ENCODE measurements around the gene CSMD2.

Gene CSMD2

GRCh38 chr1:33719771-33720670 is 445.0 kb downstream of the CSMD2 start:
- H2BK120ac ChIP-seq (ENCODE audit: low read depth, low read length) = no peak overlapping the region
- WGBS = 65% methylated on average over 7 of the region's 8 CpGs
- no peaks in the 10 kb centered on the region for H3K9me3 ChIP-seq (ENCODE audit: control insufficient read depth, low read length)
- no peak overlapping the region for H2BK5ac ChIP-seq (ENCODE audit: low read depth, low read length, poor library complexity, severe bottlenecking)
- no peak overlapping the region for H3K9ac ChIP-seq (ENCODE audit: low read length)
- no peak overlapping the region for H2AK5ac ChIP-seq (ENCODE audit: low read length, severe bottlenecking)
- no peak overlapping the region for H4K91ac ChIP-seq (ENCODE audit: low read length)
- H3K79me1 ChIP-seq (replicated peaks; ENCODE audit: low read length, poor library complexity, severe bottlenecking) = no peaks in the 10 kb centered on the region
- H3K27me3 ChIP-seq (ENCODE audit: control insufficient read depth in 1 of 2, insufficient read depth in 1 of 2, low read length in 2 of 2) = no peaks in the 10 kb centered on the region
- H3K4me2 ChIP-seq (ENCODE audit: low read length, poor library complexity, severe bottlenecking) = no peak overlapping the region
- DNase-seq = no peak
- H3K36me3 ChIP-seq (ENCODE audit: control insufficient read depth in 1 of 2, insufficient read depth in 2 of 2, low read depth in 1 of 2, low read length in 2 of 2) = peaks cover 0 to 39% of the 10 kb centered on the region in 2 experiments
- no peak overlapping the region for H3K18ac ChIP-seq (ENCODE audit: low read depth in 1 of 2, low read length in 2 of 2)
- H3K23ac ChIP-seq (ENCODE audit: low read length in 2 of 2) = no peak overlapping the region
- H3K27ac ChIP-seq (ENCODE audit: low read length, poor library complexity, severe bottlenecking) = no peak overlapping the region
- H3K4ac ChIP-seq (ENCODE audit: low read depth in 1 of 2, low read length in 2 of 2) = no peak overlapping the region
- no peak overlapping the region for H2BK12ac ChIP-seq (ENCODE audit: low read length in 2 of 2)
- H2AFZ ChIP-seq (ENCODE audit: low read depth, low read length) = no peak overlapping the region
- no peaks in the 10 kb centered on the region for H3K4me1 ChIP-seq (ENCODE audit: control insufficient read depth, insufficient read depth, low read depth, low read length)
- no peak overlapping the region for H3K4me3 ChIP-seq (ENCODE audit: insufficient read depth in 1 of 2, low read depth in 1 of 2, low read length in 2 of 2)
- no peak overlapping the region for H2BK15ac ChIP-seq (ENCODE audit: low read depth, poor library complexity, severe bottlenecking)
- H3K14ac ChIP-seq (ENCODE audit: low read length in 2 of 2) = no peak overlapping the region
- H4K8ac ChIP-seq (ENCODE audit: low read length) = no peak overlapping the region

GRCh38 chr1:33719326-33719725 is 445.7 kb downstream of the CSMD2 start:
- H3K27me3 ChIP-seq (ENCODE audit: control insufficient read depth in 1 of 2, insufficient read depth in 1 of 2, low read length in 2 of 2) = no peaks in the 10 kb centered on the region
- no peak overlapping the region for H2AK5ac ChIP-seq (ENCODE audit: low read length, severe bottlenecking)
- no peak overlapping the region for H3K23ac ChIP-seq (ENCODE audit: low read length in 2 of 2)
- no peak overlapping the region for H4K8ac ChIP-seq (ENCODE audit: low read length)
- no peak overlapping the region for H3K14ac ChIP-seq (ENCODE audit: low read length in 2 of 2)
- H3K79me1 ChIP-seq (replicated peaks; ENCODE audit: low read length, poor library complexity, severe bottlenecking) = no peaks in the 10 kb centered on the region
- no peaks in the 10 kb centered on the region for H3K4me1 ChIP-seq (ENCODE audit: control insufficient read depth, insufficient read depth, low read depth, low read length)
- no peak overlapping the region for H3K4me2 ChIP-seq (ENCODE audit: low read length, poor library complexity, severe bottlenecking)
- H4K91ac ChIP-seq (ENCODE audit: low read length) = no peak overlapping the region
- H2AFZ ChIP-seq (ENCODE audit: low read depth, low read length) = no peak overlapping the region
- no peak overlapping the region for H3K27ac ChIP-seq (ENCODE audit: low read length, poor library complexity, severe bottlenecking)
- H2BK120ac ChIP-seq (ENCODE audit: low read depth, low read length) = no peak overlapping the region
- H2BK15ac ChIP-seq (ENCODE audit: low read depth, poor library complexity, severe bottlenecking) = no peak overlapping the region
- peaks cover 0 to 39% of the 10 kb centered on the region in 2 experiments for H3K36me3 ChIP-seq (ENCODE audit: control insufficient read depth in 1 of 2, insufficient read depth in 2 of 2, low read depth in 1 of 2, low read length in 2 of 2)
- no peak overlapping the region for H3K4ac ChIP-seq (ENCODE audit: low read depth in 1 of 2, low read length in 2 of 2)
- no peak overlapping the region for H2BK5ac ChIP-seq (ENCODE audit: low read depth, low read length, poor library complexity, severe bottlenecking)
- no peak for DNase-seq
- no peak overlapping the region for H3K18ac ChIP-seq (ENCODE audit: low read depth in 1 of 2, low read length in 2 of 2)
- 87% methylated on average over 3 of the region's 4 CpGs for WGBS
- H3K4me3 ChIP-seq (ENCODE audit: insufficient read depth in 1 of 2, low read depth in 1 of 2, low read length in 2 of 2) = no peak overlapping the region
- no peaks in the 10 kb centered on the region for H3K9me3 ChIP-seq (ENCODE audit: control insufficient read depth, low read length)
- H3K9ac ChIP-seq (ENCODE audit: low read length) = no peak overlapping the region
- H2BK12ac ChIP-seq (ENCODE audit: low read length in 2 of 2) = no peak overlapping the region

- Histone ChIP-seq H3K79me1 (replicated peaks; ENCODE audit: low read length, poor library complexity, severe bottlenecking) (no peaks in the 10 kb centered on the region), H3K36me3 (ENCODE audit: control insufficient read depth in 1 of 2, insufficient read depth in 2 of 2, low read depth in 1 of 2, low read length in 2 of 2) (peaks cover 0 to 40% of the 10 kb centered on the region in 2 experiments), H3K23ac (ENCODE audit: low read length in 2 of 2) (no peak overlapping the region), H4K91ac (ENCODE audit: low read length) (no peak overlapping the region), H3K9ac (ENCODE audit: low read length) (no peak overlapping the region), H2BK15ac (ENCODE audit: low read depth, poor library complexity, severe bottlenecking) (no peak overlapping the region), H2BK5ac (ENCODE audit: low read depth, low read length, poor library complexity, severe bottlenecking) (no peak overlapping the region), H3K27ac (ENCODE audit: low read length, poor library complexity, severe bottlenecking) (no peak overlapping the region), H3K4me1 (ENCODE audit: control insufficient read depth, insufficient read depth, low read depth, low read length) (no peaks in the 10 kb centered on the region), H3K14ac (ENCODE audit: low read length in 2 of 2) (no peak overlapping the region), H3K9me3 (ENCODE audit: control insufficient read depth, low read length) (no peaks in the 10 kb centered on the region), H2BK12ac (ENCODE audit: low read length in 2 of 2) (no peak overlapping the region), H3K18ac (ENCODE audit: low read depth in 1 of 2, low read length in 2 of 2) (no peak overlapping the region), H3K27me3 (ENCODE audit: control insufficient read depth in 1 of 2, insufficient read depth in 1 of 2, low read length in 2 of 2) (no peaks in the 10 kb centered on the region), H4K8ac (ENCODE audit: low read length) (no peak overlapping the region), H3K4me2 (ENCODE audit: low read length, poor library complexity, severe bottlenecking) (no peak overlapping the region), H3K4ac (ENCODE audit: low read depth in 1 of 2, low read length in 2 of 2) (no peak overlapping the region), H2BK120ac (ENCODE audit: low read depth, low read length) (no peak overlapping the region), H2AK5ac (ENCODE audit: low read length, severe bottlenecking) (no peak overlapping the region), H3K4me3 (ENCODE audit: insufficient read depth in 1 of 2, low read depth in 1 of 2, low read length in 2 of 2) (no peak overlapping the region), H2AFZ (ENCODE audit: low read depth, low read length) (no peak overlapping the region)
- DNase-seq = no peak
- 66% methylated on average over 1 of the region's 3 CpGs for whole genome bisulfite sequencing
These were observed 446.8 kb downstream of the CSMD2 start for GRCh38 chr1:33718186-33718585.

- H3K18ac ChIP-seq (ENCODE audit: low read depth in 1 of 2, low read length in 2 of 2) = no peak overlapping the region
- no peak for DNase-seq
- no peak overlapping the region for H2AFZ ChIP-seq (ENCODE audit: low read depth, low read length)
- H3K9ac ChIP-seq (ENCODE audit: low read length) = no peak overlapping the region
- H2BK15ac ChIP-seq (ENCODE audit: low read depth, poor library complexity, severe bottlenecking) = no peak overlapping the region
- no peak overlapping the region for H3K23ac ChIP-seq (ENCODE audit: low read length in 2 of 2)
- H2BK5ac ChIP-seq (ENCODE audit: low read depth, low read length, poor library complexity, severe bottlenecking) = no peak overlapping the region
- peaks cover 0 to 42% of the 10 kb centered on the region in 2 experiments for H3K36me3 ChIP-seq (ENCODE audit: control insufficient read depth in 1 of 2, insufficient read depth in 2 of 2, low read depth in 1 of 2, low read length in 2 of 2)
- no peaks in the 10 kb centered on the region for H3K4me1 ChIP-seq (ENCODE audit: control insufficient read depth, insufficient read depth, low read depth, low read length)
- no peak overlapping the region for H2BK12ac ChIP-seq (ENCODE audit: low read length in 2 of 2)
- H3K27me3 ChIP-seq (ENCODE audit: control insufficient read depth in 1 of 2, insufficient read depth in 1 of 2, low read length in 2 of 2) = no peaks in the 10 kb centered on the region
- no peaks in the 10 kb centered on the region for H3K79me1 ChIP-seq (replicated peaks; ENCODE audit: low read length, poor library complexity, severe bottlenecking)
- no peak overlapping the region for H3K4me2 ChIP-seq (ENCODE audit: low read length, poor library complexity, severe bottlenecking)
- no peak overlapping the region for H2BK120ac ChIP-seq (ENCODE audit: low read depth, low read length)
- H3K27ac ChIP-seq (ENCODE audit: low read length, poor library complexity, severe bottlenecking) = no peak overlapping the region
- no peak overlapping the region for H3K14ac ChIP-seq (ENCODE audit: low read length in 2 of 2)
- H3K4me3 ChIP-seq (ENCODE audit: insufficient read depth in 1 of 2, low read depth in 1 of 2, low read length in 2 of 2) = no peak overlapping the region
- WGBS = 65% methylated on average over 3 of the region's 3 CpGs
- H3K9me3 ChIP-seq (ENCODE audit: control insufficient read depth, low read length) = no peaks in the 10 kb centered on the region
- no peak overlapping the region for H2AK5ac ChIP-seq (ENCODE audit: low read length, severe bottlenecking)
- no peak overlapping the region for H3K4ac ChIP-seq (ENCODE audit: low read depth in 1 of 2, low read length in 2 of 2)
- H4K8ac ChIP-seq (ENCODE audit: low read length) = no peak overlapping the region
- H4K91ac ChIP-seq (ENCODE audit: low read length) = no peak overlapping the region
These were observed 447.9 kb downstream of the CSMD2 start for GRCh38 chr1:33716976-33717688.
